PFSK-1 (cell line): ENCODE results near the gene TRAPPC5.

Experiments
- FOXP2 ChIP-seq: optimal IDR thresholded peaks from 2 replicates; pipeline ENCODE3; 2011; ENCODE audit warnings: borderline replicate concordance, control low read depth, inconsistent platforms; ENCODE audit not compliant: insufficient read depth; ENCODE audit errors: extremely low read length, extremely low read depth
- POLR2AphosphoS5 ChIP-seq: IDR thresholded peaks from 2 replicates; pipeline ENCODE4 v1.6.1; 2012; ENCODE audit warnings: low read depth, mild to moderate bottlenecking, control low read depth, low read length, moderate library complexity
- SIN3A ChIP-seq: IDR thresholded peaks from 2 replicates; pipeline ENCODE4 v1.6.1; 2012; ENCODE audit warnings: mild to moderate bottlenecking, low read length, moderate library complexity, borderline replicate concordance; ENCODE audit not compliant: insufficient read depth
- TAF1 ChIP-seq: IDR thresholded peaks from 2 replicates; pipeline ENCODE4 v1.6.1; 2012; ENCODE audit warnings: low read length, control low read depth, borderline replicate concordance; ENCODE audit not compliant: insufficient read depth
- TF ChIP-seq, protein P1 (sequence below), 2 experiments: IDR thresholded peaks; 2 replicates each; pipeline versions ENCODE4 v1.6.1 to v1.8.0; 2011 to 2012; ENCODE audit warnings: low read depth in 2 of 2, low read length in 2 of 2, control low read depth in 1 of 2, inconsistent platforms in 1 of 2, mild to moderate bottlenecking in 1 of 2, moderate library complexity in 1 of 2; ENCODE audit not compliant: insufficient read depth in 1 of 2

The TRAPPC5 gene

DNA sequence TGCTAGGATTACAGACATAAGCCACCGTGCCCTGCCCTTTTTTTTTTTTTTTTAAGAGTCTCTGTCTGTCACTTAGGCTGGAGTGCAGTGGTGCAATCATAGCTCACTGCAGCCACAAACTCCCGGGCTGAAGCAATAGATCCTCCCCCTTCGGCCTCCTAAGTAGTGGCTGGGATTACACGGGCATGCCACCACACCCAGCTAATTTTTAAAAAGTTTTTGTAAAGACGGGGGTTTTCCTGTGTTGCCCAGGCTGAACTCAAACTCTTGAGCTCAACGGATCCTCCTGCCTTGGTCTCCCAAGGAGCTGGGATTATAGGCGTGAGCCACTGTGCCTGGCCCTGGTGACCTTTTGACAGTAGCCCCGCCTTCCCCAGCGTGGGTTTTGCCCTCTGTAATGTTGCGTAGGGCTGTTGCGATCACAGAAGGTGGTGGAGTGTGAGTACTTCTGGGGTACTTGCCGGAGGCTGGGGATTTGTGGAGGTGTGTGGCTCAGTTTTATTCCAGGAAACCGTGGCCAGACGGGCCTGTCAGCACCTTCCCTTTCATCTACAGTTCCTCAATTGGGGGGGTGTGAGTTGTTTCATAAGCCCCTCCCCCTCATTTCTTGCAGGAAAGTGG lies 23.4 kb upstream of the TRAPPC5 start:
- TF ChIP-seq POLR2AphosphoS5 (no peak), TAF1 (no peak), FOXP2 (no peak), SIN3A (no peak)
- TF ChIP-seq, protein P1, sequence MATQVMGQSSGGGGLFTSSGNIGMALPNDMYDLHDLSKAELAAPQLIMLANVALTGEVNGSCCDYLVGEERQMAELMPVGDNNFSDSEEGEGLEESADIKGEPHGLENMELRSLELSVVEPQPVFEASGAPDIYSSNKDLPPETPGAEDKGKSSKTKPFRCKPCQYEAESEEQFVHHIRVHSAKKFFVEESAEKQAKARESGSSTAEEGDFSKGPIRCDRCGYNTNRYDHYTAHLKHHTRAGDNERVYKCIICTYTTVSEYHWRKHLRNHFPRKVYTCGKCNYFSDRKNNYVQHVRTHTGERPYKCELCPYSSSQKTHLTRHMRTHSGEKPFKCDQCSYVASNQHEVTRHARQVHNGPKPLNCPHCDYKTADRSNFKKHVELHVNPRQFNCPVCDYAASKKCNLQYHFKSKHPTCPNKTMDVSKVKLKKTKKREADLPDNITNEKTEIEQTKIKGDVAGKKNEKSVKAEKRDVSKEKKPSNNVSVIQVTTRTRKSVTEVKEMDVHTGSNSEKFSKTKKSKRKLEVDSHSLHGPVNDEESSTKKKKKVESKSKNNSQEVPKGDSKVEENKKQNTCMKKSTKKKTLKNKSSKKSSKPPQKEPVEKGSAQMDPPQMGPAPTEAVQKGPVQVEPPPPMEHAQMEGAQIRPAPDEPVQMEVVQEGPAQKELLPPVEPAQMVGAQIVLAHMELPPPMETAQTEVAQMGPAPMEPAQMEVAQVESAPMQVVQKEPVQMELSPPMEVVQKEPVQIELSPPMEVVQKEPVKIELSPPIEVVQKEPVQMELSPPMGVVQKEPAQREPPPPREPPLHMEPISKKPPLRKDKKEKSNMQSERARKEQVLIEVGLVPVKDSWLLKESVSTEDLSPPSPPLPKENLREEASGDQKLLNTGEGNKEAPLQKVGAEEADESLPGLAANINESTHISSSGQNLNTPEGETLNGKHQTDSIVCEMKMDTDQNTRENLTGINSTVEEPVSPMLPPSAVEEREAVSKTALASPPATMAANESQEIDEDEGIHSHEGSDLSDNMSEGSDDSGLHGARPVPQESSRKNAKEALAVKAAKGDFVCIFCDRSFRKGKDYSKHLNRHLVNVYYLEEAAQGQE (IDR thresholded peaks at IDR 0.05; ENCODE audit: insufficient read depth in 1 of 2, low read depth in 2 of 2, low read length in 2 of 2) = no peak

DNA sequence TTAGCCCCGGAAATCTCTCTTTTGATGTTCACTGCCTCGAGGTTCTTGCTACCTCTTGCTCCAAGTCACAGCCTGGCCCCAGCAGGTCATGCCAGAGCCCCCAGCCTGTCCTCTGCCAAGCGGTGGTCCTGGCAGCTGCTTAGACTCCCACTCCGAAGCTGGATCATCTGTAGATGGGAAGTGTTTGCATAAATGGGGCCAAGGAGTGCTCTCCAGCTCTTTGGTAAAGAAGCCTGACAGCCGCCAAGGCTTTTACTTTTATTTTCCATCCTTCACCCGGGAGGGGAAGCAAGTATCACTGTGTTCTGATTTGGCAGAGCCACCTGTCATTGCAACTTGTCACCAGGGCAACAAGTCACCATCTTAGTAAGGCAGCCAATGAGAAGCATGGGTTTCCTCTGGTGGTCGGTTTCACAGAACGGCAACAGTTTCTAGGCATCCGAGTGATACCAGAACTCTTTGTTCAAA lies 22.4 kb upstream of the TRAPPC5 start:
- TF ChIP-seq POLR2AphosphoS5 (no peak), FOXP2 (no peak), TAF1 (no peak), SIN3A (no peak)
- TF ChIP-seq, protein P1 (IDR thresholded peaks at IDR 0.05; ENCODE audit: insufficient read depth in 1 of 2, low read depth in 2 of 2, low read length in 2 of 2) = no peak

DNA sequence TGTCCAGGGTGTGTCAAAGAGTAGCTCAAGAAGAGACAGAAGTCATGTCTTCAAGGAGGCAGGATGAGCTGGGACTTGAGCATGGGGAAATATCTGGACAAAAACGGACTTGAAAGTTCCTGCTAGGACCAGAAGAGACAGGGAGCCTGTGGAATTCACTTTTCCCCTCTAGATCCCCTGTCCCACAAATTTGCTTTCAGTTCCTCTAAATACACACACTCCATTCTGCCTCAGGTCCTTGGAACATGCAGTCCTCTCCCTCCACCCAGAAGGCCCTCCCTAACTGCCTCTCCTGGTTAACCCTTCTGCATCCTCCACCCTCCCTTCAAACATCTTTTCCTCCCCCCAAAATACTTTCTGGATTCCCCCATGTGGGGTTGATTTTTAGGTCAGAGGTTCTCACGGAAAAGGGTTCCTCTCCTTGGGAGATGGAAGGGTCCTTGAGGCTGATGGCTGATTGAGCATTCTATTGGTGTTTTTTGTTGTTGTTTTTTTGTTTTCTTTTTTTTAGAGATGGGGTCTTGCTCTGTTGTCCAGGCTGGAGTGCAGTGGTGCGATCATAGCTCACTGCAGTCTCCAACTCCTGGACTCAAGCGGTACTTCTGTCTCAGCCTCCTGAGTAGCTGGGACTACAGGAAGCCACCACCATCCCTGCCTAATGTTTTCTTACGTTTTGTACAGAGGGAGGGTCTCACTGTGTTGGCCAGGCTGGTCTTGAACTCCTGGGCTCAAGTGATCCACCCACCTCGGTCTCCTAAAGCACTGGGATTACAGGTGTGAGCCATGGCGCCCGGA lies 18.7 kb upstream of the TRAPPC5 start:
- no peak for TF ChIP-seq SIN3A
- TF ChIP-seq POLR2AphosphoS5 = no peak
- no peak for TF ChIP-seq TAF1
- TF ChIP-seq, protein P1 (IDR thresholded peaks at IDR 0.05; ENCODE audit: insufficient read depth in 1 of 2, low read depth in 2 of 2, low read length in 2 of 2) = no peak
- no peak for TF ChIP-seq FOXP2

DNA sequence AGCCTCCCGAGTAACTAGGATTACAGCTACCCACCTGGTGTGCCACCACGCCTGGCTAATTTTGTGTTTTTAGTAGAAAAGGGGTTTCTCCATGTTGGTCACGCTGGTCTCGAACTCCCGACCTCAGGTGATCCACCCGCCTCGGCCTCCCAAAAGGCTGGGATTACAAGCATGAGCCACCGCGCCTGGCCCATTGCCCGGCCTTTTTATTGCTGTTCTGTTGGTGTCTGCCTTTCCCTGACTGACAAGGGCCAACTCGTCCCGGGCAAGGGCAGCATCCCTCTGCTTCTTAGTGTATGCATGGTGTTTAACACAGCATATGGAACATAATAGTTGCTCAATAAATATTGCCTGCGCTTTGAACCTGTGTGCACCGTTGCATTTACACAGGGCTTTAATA lies 18.0 kb upstream of the TRAPPC5 start:
- TF ChIP-seq SIN3A = no peak
- TF ChIP-seq, protein P1 (IDR thresholded peaks at IDR 0.05; ENCODE audit: insufficient read depth in 1 of 2, low read depth in 2 of 2, low read length in 2 of 2) = no peak
- no peak for TF ChIP-seq POLR2AphosphoS5
- no peak for TF ChIP-seq TAF1
- no peak for TF ChIP-seq FOXP2
